ENCODE results near the gene FBN2. TPM values are rescaled to one million over a fixed set of nuclear protein-coding genes. Genes with fewer than 3 reads are reported as not detected.

FBN2 gene
- total RNA-seq, 4 donors from 2014 or later, result 0.57 to 4.4 (median 1.6) TPM

DNA sequence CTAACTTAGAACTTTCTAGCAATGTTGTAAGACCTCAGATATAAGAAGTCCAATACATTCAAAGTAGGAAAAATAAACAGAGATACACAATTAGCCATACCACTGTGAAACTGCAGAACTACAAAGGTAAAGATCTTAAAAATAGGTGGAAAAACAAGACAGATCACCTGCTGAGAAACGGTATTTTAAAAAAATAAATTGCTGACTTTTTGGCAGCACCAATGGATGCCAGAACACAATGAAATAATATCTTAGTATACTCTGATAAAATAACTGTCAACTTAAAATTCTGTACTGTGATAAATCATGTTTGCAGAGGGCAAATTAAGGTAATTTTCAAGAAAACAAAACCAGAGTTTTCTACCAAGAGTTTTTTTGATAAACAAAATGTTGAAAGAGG lies 138.9 kb downstream of the FBN2 start:
- Histone ChIP-seq H3K9me3 (no peaks in the 10 kb centered on the region), H3K4me1 (peaks cover 0 to 7% (median 0%) of the 10 kb centered on the region in 3 donors), H3K36me3 (no peaks in the 10 kb centered on the region), H3K27me3 (no peaks in the 10 kb centered on the region), H3K27ac (no peak overlapping the region), H3K4me3 (no peak overlapping the region)
- DNase-seq, result no peak
- intact Hi-C loops (cut with DNase I), result no loop called here
- 33 to 52% methylated on average over 1 of the region's 1 CpG for WGBS, 2 donors
- TF ChIP-seq CTCF (IDR thresholded peaks at IDR 0.05), result no peak
- TF ChIP-seq POLR2A (IDR thresholded peaks at IDR 0.05), result no peak

GRCh38 chr5:128397876-128398275 lies 140.2 kb downstream of the FBN2 start:
- TF ChIP-seq POLR2A (IDR thresholded peaks at IDR 0.05) (no peak), CTCF (IDR thresholded peaks at IDR 0.05) (no peak)
- 89% methylated on average over 2 of the region's 2 CpGs for WGBS, 2 donors
- intact Hi-C loops (cut with DNase I), result no loop called here

DNA sequence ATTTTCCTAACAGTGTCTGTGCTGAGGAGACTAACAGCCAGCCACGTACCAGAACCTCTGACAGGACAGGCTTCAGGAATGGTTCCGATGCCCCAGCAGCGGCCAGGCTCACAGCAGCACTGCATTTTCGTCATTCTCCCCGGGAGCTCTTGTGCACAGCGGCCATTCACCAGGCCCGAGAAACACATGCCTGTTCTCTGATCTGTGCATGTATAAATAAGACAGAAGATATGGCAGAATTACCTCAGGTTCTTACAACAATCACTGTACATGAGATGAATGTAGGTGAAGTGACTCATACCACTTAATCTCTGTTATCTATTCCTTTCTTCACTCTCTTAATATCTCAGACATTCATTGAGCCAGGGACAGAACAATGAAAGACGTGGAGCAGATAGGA lies 143.0 kb downstream of the FBN2 start:
- Histone ChIP-seq H3K27me3 (no peaks in the 10 kb centered on the region), H3K4me1 (no peaks in the 10 kb centered on the region), H3K9me3 (no peaks in the 10 kb centered on the region), H3K27ac (no peak overlapping the region), H3K36me3 (no peaks in the 10 kb centered on the region), H3K4me3 (no peak overlapping the region)
- intact Hi-C loops (cut with DNase I), result no loop called here
- TF ChIP-seq CTCF (IDR thresholded peaks at IDR 0.05) (no peak), POLR2A (IDR thresholded peaks at IDR 0.05) (no peak)
- 81 to 85% methylated on average over 6 to 7 of the region's 8 CpGs for WGBS, 2 donors
- no peak for DNase-seq

More at GRCh38 chr5:128397876-128398275, 140.2 kb downstream of the FBN2 start:
- Histone ChIP-seq H3K9me3 (no peaks in the 10 kb centered on the region), H3K4me1 (no peaks in the 10 kb centered on the region), H3K36me3 (no peaks in the 10 kb centered on the region), H3K4me3 (no peak overlapping the region), H3K27me3 (no peaks in the 10 kb centered on the region), H3K27ac (no peak overlapping the region)
- DNase-seq, result no peak

- TF ChIP-seq POLR2A (IDR thresholded peaks at IDR 0.05), result no peak
- TF ChIP-seq CTCF (IDR thresholded peaks at IDR 0.05), result no peak
- Histone ChIP-seq H3K4me3 (no peak overlapping the region), H3K27me3 (no peaks in the 10 kb centered on the region), H3K36me3 (no peaks in the 10 kb centered on the region), H3K4me1 (no peaks in the 10 kb centered on the region), H3K9me3 (no peaks in the 10 kb centered on the region), H3K27ac (no peak overlapping the region)
- intact Hi-C loops (cut with DNase I), result no loop called here
- 57 to 72% methylated on average over 2 of the region's 2 CpGs for WGBS, 2 donors
- DNase-seq, result no peak
Measured at GRCh38 chr5:128384068-128384467, 154.0 kb downstream of the FBN2 start.

DNA sequence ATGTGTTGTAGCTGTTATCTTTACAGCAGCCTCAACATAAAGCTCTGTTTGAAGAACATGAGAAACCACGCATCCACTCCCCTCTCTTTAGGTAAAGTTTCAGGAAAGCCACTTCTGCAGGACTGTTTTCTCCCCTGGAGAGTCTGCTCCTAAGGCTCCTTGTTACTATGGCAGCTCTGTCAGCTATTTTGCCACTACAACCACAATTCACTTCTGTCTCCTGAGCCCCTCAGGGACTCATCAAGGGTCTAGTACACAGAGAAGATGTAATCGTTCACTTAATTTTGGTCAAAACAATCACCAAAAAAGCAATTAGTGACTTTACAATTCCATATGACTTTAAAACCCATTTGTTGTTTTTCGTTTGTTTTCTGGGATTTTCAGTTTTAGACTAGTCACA lies 157.7 kb downstream of the FBN2 start:
- H3K9me3 ChIP-seq, result no peaks in the 10 kb centered on the region
- H3K27ac ChIP-seq, result no peak overlapping the region
- H3K27me3 ChIP-seq, result no peaks in the 10 kb centered on the region
- no peaks in the 10 kb centered on the region for H3K36me3 ChIP-seq
- 78 to 80% methylated on average over 3 of the region's 3 CpGs for WGBS, 2 donors
- TF ChIP-seq CTCF (IDR thresholded peaks at IDR 0.05) (no peak), POLR2A (IDR thresholded peaks at IDR 0.05) (no peak)
- intact Hi-C loops (cut with DNase I), result no loop called here
- H3K4me3 ChIP-seq, result no peak overlapping the region
- no peak for DNase-seq
- no peaks in the 10 kb centered on the region for H3K4me1 ChIP-seq
